ENCODE measurements around the gene NDRG2. TPM values are rescaled to one million over a fixed set of nuclear protein-coding genes. Genes with fewer than 3 reads are reported as not detected.
A peak's percentile ranks its signal among the peaks of the same experiment; 100 is the strongest.

The NDRG2 gene
- total RNA-seq, 1 donor from 2014 or later, result 346 TPM

DNA sequence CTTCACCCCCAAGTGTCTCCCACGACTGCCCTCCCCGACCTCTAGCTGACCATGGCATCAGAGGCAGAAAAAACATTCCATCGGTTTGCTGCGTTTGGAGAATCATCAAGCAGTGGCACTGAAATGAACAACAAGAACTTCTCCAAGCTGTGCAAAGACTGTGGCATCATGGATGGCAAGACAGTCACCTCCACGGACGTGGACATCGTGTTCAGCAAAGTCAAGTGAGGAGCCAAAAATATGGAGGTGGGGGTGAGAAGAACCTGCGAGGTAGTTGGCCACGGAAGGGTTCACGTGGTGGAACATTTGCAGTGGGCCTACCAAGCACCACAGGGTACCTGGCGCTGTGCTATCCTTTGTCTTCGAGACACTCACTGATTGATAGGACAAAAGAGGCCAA lies 5.7 kb upstream of the NDRG2 start:
- H3K27me3 ChIP-seq (ENCODE audit: low read depth), result no peaks in the 10 kb centered on the region
- peaks cover 16% of the 10 kb centered on the region for H3K4me1 ChIP-seq
- no peaks in the 10 kb centered on the region for H3K9me3 ChIP-seq (replicated peaks)
- H3K36me3 ChIP-seq, result no peaks in the 10 kb centered on the region
- no peak overlapping the region for H3K4me3 ChIP-seq
- no peak for DNase-seq
- H3K27ac ChIP-seq (replicated peaks), result no peak overlapping the region
- intact Hi-C loops (cut with micrococcal nuclease), result no loop called here
- TF ChIP-seq, protein P1, sequence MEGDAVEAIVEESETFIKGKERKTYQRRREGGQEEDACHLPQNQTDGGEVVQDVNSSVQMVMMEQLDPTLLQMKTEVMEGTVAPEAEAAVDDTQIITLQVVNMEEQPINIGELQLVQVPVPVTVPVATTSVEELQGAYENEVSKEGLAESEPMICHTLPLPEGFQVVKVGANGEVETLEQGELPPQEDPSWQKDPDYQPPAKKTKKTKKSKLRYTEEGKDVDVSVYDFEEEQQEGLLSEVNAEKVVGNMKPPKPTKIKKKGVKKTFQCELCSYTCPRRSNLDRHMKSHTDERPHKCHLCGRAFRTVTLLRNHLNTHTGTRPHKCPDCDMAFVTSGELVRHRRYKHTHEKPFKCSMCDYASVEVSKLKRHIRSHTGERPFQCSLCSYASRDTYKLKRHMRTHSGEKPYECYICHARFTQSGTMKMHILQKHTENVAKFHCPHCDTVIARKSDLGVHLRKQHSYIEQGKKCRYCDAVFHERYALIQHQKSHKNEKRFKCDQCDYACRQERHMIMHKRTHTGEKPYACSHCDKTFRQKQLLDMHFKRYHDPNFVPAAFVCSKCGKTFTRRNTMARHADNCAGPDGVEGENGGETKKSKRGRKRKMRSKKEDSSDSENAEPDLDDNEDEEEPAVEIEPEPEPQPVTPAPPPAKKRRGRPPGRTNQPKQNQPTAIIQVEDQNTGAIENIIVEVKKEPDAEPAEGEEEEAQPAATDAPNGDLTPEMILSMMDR (IDR thresholded peaks at IDR 0.05; ENCODE audit: borderline replicate concordance), result no peak

DNA sequence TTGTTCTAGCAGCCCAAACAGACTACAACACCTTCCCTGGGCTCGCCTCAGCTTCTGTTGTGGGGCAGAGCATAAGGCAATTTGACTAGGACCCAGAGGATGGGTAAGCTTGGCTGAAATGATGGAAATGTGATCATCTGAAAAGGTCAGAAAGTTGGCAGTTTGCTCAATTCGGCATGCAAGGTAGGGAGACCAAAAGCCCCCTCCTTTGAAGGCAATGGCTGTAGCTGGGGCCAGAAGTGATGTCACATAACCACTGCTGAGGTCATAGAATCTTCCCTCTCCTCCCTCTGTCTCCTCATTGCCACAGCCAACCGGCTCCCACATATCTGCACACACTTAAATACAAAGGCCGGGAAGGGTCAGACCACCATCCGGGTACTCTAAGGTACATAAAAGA lies 5.1 kb upstream of the NDRG2 start, which contains the start of gene TPPP2:
Gene TPPP2, plus strand, starts transcription at position 301 of the 400 bp plus-strand sequence. CDS start 365 bp downstream, outside the sequence.
- Histone ChIP-seq H3K27me3 (ENCODE audit: low read depth) (no peaks in the 10 kb centered on the region), H3K36me3 (no peaks in the 10 kb centered on the region), H3K27ac (replicated peaks) (no peak within 1 kb of the TSS), H3K4me3 (no peak within 1 kb of the TSS), H3K9me3 (replicated peaks) (no peaks in the 10 kb centered on the region), H3K4me1 (peaks cover 21% of the 10 kb centered on the region)
- no peak for DNase-seq
- intact Hi-C loops (cut with micrococcal nuclease), result no loop called here
- TF ChIP-seq, protein P1 (IDR thresholded peaks at IDR 0.05; ENCODE audit: borderline replicate concordance), result no peak

DNA sequence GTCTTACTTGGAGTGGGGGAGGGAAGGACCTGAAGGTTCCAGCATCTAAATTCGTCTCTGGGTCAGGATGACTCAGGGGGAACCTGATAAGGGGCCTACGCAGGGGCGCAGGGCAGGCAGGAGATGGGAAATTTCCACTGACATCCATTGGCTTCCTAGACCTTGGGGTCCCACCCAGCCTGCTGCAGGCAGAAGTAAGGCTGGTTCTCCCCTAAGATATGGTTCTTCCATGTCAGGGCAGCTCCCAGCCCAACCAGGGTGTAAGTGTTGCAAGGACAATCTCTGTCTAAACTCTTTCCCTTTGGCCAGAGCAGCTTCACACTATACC lies 2.1 kb upstream of the NDRG2 start:
- Histone ChIP-seq H3K27me3 (ENCODE audit: low read depth) (no peaks in the 10 kb centered on the region), H3K27ac (replicated peaks) (peak overlapping the region; percentile 99), H3K9me3 (replicated peaks) (no peaks in the 10 kb centered on the region), H3K4me3 (no peak overlapping the region), H3K4me1 (peaks cover 50% of the 10 kb centered on the region), H3K36me3 (peaks cover 3% of the 10 kb centered on the region)
- no peak for DNase-seq
- TF ChIP-seq, protein P1 (IDR thresholded peaks at IDR 0.05; ENCODE audit: borderline replicate concordance), result no peak
- intact Hi-C loops (cut with micrococcal nuclease), result no loop called here

DNA sequence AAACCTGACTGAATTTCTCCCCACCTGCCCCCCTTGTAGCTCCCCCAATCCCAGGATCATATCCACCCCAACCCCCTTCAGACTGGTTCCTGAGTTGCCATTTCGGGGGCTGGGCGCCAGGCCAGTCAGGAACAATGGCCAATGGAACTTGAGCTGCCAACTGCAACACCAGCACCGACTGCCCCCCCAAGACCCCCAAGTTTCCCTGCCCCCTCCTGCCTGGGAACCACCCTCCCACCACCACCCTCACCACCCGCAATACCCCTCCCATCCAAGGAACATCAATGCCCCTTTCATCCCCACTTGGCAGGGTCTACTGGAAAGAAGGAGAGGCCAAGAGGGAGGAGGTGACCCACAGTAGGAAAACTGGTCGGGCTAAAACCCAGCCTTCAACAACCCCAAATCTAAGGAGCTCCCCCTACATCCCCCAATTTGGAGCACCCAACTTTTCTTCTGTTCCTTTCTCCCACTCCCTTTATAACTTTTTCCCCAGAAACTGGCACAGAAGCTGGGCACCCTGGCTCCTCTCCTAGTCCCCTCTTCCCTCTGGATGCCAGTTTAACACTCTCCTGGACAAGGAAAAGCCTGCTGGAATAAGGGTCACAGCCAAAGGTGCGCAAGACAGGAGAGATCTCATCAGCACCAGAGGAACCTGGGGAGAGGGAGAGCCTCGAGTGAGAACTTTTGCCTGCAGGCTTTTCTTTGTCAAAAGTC lies 1.6 kb upstream of the NDRG2 start:
- H3K9me3 ChIP-seq (replicated peaks), result no peaks in the 10 kb centered on the region
- H3K36me3 ChIP-seq, result peaks cover 8% of the 10 kb centered on the region
- H3K4me3 ChIP-seq, result peak overlapping the region; percentile 83
- TF ChIP-seq, protein P1 (IDR thresholded peaks at IDR 0.05; ENCODE audit: borderline replicate concordance), result no peak
- H3K27me3 ChIP-seq (ENCODE audit: low read depth), result no peaks in the 10 kb centered on the region
- no peak for DNase-seq
- intact Hi-C loops (cut with micrococcal nuclease), result no loop called here
- H3K4me1 ChIP-seq, result peaks cover 54% of the 10 kb centered on the region
- H3K27ac ChIP-seq (replicated peaks), result peak overlapping the region; percentile 99

DNA sequence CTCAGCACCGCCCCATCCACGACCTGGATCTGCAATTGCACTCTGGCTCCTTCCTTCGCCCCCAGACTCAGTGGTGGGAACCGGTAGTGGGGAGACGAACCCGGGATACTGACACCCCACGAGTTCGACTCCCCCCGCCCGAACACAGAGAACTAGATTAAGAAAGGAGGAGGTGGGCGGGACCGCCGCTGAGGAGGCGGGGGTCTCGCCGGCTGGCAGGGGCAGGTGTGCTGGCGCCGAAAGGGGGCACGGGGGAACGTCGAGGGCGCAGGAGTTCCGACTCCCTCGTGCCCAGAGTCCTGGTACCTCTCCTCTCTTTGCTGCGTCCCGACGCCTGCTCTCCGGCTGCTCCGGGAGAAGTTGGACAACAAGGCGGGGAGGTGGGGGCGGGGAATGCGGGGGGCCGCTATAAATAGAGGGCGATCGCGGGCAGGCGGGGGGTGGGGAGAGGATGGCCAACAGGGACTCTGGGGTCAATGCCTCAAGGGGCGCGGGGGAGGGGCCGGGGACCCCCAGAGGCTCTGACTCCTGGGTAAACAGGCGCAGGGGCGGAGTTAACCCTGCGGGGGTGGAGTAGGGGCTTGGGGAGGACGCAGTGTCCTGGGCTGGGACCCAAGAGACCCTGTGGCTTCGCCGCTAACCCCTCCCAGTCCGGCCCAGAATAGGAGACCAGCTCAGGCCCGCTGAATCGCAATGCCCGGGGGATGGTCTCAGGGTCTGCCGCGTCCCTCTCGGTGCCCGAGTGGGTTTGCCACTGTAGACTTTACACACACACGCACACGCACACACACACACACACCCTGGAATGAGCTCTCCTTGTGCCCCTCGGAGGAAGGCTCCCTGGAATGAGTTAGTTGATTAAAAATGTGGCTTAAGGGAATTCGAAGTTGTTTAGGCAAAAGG lies 761 bp upstream of the NDRG2 start:
- intact Hi-C loops (cut with micrococcal nuclease), result no loop called here
- no peaks in the 10 kb centered on the region for H3K9me3 ChIP-seq (replicated peaks)
- peaks cover 57% of the 10 kb centered on the region for H3K4me1 ChIP-seq
- TF ChIP-seq, protein P1 (IDR thresholded peaks at IDR 0.05; ENCODE audit: borderline replicate concordance), result no peak
- no peaks in the 10 kb centered on the region for H3K27me3 ChIP-seq (ENCODE audit: low read depth)
- H3K36me3 ChIP-seq, result peaks cover 16% of the 10 kb centered on the region
- DNase-seq, result peak; percentile 91
- H3K4me3 ChIP-seq, result peak overlapping the region; percentile 83
- peak overlapping the region; percentile 99 for H3K27ac ChIP-seq (replicated peaks)
